CD4-positive, alpha-beta T cell treated with Interleukin-17A for 4 hours (primary cell): ENCODE data around the gene UGT1A7.
"Not testable (repeated sequence)": the region's sequence is repeated elsewhere in the genome, so short reads cannot be mapped to it uniquely, and the experiment has no call there.

Experiments
- DNase-seq: peaks from one replicate; pipeline ENCODE4 v3.0.0-alpha.2; 2020; ENCODE audit warnings: mixed read lengths

Gene UGT1A7

DNA sequence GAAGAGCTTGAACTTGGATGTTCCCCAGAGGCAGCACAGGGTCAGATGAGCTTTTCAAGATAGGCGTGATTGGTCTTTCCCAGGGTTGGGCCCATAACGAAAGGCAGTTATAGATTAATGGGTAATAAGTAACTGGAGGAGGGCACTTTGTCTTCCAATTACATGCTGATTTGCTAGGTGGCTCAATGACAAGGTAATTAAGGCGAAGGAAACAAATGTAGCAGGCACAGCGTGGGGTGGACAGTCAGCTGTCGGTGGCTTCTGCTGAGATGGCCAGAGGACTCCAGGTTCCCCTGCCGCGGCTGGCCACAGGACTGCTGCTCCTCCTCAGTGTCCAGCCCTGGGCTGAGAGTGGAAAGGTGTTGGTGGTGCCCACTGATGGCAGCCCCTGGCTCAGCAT lies 36.9 kb downstream of the UGT1A7 start, which contains the start of gene UGT1A4:
Gene UGT1A4, plus strand, starts transcription at position 185 of the 400 bp plus-strand sequence. Its CDS starts 85 bp downstream, at position 270.
- no peak for DNase-seq

DNA sequence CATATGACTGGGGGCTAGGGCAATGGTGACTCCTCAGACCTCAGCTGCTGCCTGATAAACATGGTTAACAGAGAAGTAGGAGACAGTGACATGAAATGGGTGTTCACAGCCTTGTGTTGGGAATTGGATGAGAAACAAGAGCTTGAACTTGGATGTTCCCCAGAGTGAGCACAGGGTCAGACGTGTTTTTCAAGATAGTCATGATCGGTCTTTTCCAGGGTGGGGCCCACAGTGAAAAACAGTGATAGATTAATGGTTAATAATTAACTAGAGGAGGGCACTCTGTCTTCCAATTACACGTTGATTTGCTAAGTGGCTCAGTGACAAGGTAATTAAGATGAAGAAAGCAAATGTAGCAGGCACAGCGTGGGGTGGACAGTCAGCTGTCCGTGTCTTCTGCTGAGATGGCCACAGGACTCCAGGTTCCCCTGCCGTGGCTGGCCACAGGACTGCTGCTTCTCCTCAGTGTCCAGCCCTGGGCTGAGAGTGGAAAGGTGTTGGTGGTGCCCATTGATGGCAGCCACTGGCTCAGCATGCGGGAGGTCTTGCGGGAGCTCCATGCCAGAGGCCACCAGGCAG lies 47.1 kb downstream of the UGT1A7 start, which contains the start of gene UGT1A3:
Gene UGT1A3, plus strand, starts transcription at position 320 of the 579 bp plus-strand sequence. Its CDS starts 85 bp downstream, at position 405.
- DNase-seq, result no peak

DNA sequence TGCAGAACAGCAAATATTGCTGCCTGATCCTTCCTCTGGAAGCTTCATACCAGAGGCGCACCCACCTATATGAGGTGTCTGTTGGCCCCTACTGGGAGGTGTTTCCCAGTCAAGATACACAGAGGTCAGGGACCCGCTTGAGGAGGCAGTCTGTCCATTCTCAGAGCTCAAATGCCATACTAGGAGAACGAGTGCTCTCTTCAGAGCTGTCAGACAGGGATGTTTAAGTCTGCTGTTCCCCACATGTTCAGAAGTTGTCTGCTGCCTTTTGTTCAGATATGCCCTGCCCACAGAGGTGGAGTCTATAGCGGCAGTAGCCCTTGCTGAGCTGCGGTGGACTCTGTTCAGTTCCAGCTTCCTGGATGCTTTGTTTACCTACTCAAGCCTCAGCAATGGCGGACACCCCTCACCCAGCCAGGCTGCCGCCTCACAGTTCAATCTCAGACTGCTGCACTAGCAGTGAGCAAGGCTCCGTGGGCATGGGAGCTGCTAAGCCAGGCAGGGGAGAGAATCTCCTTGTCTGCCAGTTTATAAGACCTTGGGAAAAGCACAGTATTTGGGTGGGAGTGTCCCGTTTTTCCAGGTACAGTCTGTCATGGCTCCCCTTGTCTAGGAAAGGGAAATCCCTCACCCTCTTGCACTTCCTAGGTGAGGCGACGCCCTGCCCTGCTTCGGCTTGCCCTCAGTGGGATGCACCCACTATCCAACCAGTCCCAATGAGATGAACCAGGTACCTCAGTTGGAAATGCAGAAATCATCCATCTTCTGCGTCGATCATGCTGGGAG lies 55.4 kb downstream of the UGT1A7 start:
- not testable (repeated sequence) for DNase-seq

DNA sequence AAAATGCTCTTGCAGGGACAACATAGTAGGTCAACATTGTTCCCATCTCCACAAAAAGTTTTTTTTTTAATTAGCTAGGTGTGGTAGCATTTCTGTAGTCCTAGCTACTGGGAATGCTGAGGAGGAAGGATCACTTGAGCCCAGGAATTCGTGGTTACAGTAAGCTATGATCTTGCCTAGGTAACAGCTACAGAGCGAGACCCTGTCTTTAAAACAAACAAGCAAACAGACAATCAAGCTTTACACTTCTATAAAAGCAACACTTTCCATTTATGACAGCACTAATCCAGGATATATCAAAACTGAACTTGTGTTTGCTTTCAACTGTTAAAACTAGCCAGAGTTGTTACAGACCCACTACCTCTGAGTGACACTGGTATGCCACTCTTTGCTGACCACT lies 59.2 kb downstream of the UGT1A7 start:
- no peak for DNase-seq

DNA sequence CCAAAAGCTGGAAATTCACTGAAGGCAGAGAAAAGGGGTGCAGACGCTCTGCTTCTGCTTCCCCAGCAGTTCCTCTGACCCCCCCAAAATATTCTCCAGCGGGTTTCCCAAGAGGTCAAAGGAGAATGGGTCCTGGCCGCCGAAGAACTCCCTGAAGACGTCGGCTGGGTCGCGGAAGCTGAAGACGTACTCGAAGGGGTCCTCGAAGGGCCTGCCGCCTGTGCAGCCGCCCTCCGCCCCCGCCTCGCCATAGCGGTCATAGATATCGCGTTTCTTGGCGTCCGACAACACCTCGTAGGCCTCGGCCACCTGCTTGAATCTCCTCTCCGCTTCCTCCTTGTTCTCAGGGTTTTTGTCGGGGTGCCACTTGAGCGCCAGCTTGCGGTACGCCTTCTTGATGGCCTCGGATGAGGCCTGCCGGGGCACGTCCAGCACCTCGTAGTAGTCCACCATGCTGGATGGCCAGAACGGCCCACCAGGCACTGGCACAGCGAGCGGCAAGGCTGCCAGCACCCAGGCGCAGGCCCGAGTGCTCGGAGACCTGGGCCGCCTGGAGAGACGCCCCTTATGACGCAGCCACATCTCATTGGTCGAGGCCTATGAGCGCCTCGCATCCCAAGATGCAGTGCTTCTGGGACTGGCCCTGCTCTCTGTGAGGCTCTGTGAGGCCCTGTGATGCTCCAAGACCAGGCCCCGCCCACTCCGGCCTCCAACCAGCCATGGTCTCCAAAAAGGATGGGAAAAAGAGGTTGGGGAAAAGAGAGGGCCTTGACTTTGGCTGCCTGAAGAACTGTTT lies 62.0 kb downstream of the UGT1A7 start:
- no peak for DNase-seq

DNA sequence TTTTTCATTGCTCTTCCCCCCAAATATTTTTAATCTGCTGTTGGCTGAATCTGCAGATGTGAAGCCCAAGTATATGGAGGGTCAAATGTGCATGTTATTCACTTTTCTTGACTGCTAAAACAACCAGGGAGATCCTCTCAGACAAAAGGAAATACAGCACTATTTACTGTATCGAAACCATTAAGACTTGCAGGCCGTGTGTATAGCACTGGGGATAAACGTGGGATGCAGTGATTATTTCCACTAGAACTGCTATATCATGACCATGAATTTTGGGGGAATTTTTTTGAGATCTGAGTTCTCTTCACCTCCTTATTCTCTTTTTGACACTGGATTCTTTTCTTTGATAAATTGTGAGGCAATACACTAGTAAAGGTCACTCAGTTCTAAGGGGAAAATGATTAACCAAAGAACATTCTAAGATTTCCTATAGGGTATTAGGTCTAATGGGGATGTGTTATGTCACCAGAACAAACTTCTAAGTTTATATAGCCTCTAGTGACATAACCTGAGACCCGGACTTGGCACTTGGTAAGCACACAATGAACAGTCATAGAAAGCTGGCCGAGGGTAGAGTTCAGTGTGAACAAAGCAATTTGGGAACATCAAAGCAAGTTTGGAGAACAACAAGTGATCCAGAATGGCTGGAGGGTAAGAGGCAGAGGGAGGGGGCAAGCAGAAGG lies 63.5 kb downstream of the UGT1A7 start:
- DNase-seq, result no peak

DNA sequence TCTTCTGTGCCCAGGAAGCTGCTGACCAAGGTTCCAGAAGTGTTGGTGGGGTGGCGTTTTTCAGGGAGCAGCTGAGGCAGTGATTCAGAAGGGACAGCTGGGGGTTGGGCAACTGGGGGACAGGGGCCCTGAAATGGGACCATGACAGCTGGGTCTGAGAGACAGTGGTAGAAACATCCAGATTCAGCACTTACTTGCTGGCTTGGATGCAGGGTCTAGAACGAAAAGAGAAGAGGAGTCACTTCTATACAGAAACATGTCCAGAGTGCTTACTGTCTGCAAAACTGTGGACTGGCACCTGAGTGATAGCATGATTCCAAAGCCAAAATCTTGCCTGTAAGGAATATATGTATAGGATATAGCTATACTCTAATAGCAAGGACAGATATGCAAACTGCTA lies 64.1 kb downstream of the UGT1A7 start:
- not testable (repeated sequence) for DNase-seq

DNA sequence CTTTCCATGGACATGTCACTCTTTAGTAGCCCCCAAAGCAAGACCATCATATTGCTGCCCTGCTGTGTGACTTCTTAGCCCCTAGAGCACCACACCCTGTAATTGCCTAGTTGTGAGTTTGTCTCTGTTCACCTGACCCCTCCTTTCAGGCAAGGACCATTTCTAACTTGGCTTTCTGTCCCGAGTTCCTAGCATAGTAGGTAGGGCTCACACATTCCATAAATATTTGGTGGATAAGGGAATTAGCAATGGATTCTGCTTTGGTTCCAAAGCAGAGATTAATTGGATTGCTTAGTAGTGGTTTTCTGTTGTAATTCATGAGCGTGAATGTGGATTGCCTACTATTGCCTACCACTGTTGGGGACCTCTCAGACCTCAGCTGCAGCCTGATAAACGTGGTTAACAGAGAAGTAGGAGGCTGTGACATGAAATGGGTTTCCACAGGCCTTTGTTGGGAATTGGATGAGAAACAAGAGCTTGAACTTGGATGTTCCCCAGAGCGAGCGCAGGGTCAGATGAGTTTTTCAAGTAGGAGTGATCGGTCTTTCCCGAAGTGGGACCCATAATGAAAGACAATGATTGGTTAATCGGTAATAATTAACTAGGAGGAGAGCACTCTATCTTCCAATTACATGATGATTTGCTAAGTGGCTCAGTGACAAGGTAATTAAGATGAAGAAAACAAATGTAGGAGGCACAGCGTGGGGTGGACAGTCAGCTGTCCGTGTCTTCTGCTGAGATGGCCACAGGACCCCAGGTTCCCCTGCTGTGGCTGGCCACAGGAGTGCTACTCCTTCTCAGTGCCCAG lies 65.0 kb downstream of the UGT1A7 start:
- DNase-seq, result no peak

DNA sequence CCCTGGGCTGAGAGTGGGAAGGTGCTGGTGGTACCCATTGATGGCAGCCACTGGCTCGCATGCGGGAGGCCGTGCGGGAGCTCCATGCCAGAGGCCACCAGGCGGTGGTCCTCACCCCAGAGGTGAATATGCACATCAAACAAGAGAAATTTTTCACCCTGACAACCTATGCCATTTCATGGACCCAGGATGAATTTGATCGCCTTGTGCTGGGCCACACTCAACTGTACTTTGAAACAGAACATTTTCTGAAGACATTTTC lies 65.5 kb downstream of the UGT1A7 start:
- no peak for DNase-seq

DNA sequence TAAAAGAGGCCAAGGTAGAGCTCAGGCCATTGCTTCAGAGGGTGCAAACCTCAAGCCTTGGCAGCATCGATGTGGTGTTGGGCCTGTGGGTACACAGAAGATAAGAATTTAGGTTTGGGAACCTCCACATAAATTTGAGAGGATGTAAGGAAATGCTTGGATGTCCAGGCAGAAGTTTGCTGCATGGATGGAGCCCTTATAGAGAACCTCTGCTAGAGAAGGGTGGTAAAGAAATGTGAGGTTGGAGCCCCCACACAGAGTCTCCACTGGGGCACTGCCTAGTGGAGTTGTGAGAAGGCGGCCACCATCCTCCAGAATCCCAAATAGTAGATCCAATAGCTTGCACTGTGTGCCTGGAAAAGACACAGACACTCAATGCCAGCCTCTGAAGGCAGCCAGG lies 69.0 kb downstream of the UGT1A7 start:
- not testable (repeated sequence) for DNase-seq

DNA sequence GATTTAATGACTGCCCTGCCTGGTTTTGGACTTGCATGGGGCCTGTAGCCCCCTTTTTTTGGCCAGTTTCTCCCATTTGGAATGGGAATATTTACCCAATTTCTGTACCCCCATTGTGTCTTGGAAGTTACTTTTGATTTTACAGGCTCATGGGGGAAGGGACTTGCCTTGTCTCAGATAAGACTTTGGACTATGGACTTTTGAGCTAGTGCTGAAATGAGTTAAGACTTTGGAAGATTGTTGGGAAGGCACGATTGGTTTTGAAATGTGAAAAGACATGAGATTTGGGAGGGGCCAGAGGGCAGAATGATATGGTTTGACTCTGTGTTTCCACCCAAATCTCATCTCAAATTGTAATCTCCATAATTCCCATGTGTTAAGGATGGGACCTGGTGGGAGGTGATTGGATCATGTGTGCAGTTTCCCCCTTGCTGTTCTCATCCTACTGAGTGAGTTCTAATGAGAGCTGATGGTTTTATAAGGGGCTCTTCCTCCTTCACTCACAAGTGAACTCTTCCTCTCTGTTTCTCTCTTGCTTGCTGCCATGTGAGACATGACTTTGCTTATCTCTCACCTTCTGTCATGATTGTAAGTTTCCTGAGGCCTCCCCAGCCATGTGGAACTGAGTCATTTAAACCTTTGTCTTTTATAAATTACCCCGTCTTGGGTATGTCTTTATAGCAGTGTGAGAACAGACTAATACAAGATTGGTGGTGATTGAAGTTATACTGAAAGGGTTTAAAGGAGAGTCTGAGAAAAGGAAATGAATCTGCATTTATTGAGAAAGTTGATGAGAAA lies 69.7 kb downstream of the UGT1A7 start:
- not testable (repeated sequence) for DNase-seq

DNA sequence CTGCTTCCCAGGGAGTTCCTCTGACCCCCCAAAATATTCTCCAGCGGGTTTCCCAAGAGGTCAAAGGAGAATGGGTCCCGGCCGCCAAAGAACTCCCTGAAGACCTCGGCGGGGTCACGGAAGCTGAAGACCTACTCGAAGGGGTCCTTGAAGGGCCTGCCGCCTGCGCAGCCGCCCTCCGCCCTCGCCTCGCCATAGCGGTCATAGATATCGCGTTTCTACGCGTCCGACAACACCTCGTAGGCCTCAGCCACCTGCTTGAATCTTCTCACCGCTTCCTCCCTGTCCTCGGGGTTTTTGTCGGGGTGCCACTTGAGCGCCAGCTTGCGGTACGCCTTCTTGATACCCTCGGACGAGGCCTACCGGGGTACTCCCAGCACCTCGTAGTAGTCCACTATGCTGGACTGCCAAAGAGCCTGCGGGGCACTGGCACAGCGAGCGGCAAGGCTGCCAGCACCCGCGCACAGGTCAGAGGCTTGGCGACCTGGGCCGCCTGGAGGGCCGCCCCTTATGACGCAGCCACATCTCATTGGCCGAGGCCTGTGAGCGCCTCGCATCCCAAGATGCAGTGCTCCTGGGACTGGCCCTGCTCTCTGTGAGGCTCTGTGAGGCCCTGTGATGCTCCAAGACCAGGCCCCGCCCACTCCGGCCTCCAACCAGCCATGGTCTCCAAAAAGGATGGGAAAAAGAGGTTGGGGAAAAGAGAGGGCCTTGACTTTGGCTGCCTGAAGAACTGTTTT lies 73.3 kb downstream of the UGT1A7 start:
- DNase-seq, result no peak

DNA sequence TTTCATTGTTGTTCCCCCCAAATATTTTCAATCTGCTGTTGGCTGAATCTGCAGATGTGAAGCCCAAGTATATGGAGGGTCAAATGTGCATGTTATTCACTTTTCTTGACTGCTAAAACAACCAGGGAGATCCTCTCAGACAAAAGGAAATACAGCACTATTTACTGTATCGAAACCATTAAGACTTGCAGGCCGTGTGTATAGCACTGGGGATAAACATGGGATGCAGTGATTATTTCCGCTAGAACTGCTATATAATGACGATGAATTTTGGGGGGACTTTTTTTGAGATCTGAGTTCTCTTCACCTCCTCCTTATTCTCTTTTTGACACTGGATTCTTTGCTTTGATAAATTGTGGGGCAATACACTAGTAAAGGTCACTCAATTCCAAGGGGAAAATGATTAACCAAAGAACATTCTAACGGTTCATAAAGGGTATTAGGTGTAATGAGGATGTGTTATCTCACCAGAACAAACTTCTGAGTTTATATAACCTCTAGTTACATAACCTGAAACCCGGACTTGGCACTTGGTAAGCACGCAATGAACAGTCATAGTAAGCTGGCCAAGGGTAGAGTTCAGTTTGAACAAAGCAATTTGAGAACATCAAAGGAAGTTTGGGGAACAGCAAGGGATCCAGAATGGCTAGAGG lies 74.9 kb downstream of the UGT1A7 start:
- no peak for DNase-seq

DNA sequence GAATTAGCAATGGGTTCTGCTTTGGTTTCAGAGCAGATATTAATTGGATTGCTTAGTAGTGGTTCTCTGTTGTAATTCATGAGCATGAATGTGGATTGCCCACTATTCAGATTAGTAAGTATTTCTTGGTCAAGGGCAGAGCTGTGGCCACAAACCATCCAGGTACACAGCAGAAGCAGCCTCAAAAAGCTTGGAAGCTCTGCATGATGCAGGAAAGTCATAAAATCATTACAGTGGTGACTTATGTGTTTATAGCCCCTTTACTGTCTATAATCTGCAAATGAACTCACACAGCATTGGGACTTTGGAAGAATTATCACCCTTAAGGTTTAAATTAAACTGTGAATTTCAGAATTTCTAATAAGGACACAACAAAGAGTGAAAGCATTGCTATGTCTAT lies 76.4 kb downstream of the UGT1A7 start:
- DNase-seq, result no peak

DNA sequence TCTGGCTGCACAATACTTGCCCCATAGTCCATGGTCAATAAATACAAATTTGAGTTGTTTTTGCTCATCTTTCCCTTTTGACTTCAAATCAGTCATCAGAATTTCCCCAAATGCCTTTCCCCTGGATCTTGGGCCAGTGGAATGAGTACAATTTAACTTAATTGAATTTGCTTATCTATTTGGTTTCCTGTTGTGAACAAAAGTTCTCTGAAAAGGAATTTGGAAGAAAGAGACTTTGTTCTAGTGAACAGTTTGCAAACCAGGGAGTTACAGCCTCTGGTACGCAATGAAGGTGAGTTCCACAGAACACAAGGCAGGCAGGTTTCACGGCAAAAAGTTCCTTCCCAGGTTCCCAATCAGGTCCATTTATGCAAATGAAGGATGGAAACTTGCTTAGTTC lies 77.1 kb downstream of the UGT1A7 start:
- DNase-seq, result no peak

DNA sequence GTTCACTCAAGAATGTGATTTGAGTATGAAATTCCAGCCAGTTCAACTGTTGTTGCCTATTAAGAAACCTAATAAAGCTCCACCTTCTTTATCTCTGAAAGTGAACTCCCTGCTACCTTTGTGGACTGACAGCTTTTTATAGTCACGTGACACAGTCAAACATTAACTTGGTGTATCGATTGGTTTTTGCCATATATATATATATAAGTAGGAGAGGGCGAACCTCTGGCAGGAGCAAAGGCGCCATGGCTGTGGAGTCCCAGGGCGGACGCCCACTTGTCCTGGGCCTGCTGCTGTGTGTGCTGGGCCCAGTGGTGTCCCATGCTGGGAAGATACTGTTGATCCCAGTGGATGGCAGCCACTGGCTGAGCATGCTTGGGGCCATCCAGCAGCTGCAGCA lies 78.3 kb downstream of the UGT1A7 start, which contains the start of gene UGT1A1:
Gene UGT1A1, plus strand, starts transcription at position 228 of the 400 bp plus-strand sequence. Its CDS starts 18 bp downstream, at position 246.
- no peak for DNase-seq

DNA sequence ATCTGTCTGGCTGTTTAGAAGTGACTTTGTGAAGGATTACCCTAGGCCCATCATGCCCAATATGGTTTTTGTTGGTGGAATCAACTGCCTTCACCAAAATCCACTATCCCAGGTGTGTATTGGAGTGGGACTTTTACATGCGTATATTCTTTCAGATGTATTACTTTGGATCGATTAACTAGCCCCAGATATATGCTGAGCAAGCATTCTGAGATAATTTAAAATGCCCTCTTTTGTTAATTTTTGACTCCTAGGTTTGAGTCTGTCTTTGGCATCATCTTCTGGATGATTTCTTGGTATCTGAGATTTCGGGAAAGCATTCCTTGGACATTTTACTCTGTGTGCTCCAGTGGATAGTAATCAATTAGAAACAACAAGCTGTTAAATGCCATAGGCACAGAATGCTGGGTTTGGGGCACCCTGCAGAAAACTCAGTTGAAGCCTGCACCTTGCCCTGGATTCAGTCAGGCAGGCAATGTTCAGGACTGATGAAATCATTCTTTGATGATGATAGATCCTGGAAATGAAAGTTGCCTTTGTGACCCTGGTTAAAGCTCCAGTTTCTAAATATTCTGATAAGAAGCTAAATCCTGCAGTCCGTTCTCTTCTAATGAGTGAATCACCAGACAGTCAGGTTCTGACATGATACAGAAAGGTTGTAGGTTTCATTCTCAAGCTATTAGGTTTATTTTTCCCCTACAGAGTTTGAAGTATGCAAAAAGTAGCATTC lies 79.5 kb downstream of the UGT1A7 start:
- DNase-seq, result no peak

DNA sequence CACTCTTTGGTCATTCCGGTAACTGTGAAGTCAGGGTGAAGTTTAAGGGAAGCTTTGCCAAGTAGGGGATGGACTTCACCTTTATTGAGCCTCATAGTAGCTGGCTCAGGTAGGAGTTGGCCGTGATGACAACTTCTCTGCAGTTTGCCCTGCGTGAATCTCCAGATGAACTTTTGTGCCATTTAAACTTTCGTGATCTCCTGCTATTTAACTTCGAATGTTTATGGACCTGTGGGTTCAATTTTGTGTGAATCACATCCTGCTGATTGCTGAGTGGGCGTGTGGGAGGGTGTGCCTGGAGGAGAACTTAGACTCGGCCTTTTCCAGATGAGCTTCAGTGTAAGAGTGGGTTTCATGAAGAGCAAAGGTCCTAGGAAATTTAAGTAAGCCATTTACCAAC lies 82.6 kb downstream of the UGT1A7 start:
- DNase-seq, result no peak

DNA sequence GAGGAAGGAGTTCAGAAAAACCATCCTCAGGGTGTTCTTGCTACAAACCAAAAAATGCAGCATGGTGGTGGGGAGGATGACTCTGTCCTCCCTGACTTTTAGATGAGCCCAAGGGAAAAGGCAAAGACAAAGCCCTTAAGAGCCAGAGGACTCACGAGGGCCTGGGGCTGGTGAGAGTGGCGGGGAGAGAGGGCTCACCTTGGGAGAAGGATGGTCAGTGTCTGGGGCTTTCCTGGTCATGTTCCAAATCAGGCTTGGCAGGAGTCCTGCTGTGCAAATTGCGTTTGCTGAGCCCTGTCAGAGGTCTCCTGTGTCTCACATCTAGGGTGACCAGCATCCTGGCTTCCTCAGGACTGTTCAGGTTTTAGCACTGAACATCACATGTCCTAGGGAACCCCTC lies 83.1 kb downstream of the UGT1A7 start:
- no peak for DNase-seq
